LNCaP clone FGC (cell line): ENCODE measurements around the gene CTSZ.

ENCODE experiments used
- DNase-seq: peaks from one replicate; pipeline ENCODE4 v3.0.0-alpha.2; 2011; ENCODE audit warnings: low read depth
- H3K4me3 ChIP-seq: 2 replicates; pipeline ENCODE4 v1.5.1; 2011; ENCODE audit warnings: mild to moderate bottlenecking, low read depth, low read length, control low read depth
- CTCF ChIP-seq: IDR thresholded peaks from 2 replicates; pipeline ENCODE4 v1.5.1; 2012; ENCODE audit warnings: mild to moderate bottlenecking; ENCODE audit not compliant: control insufficient read depth, insufficient read depth; ENCODE audit errors: extremely low read depth

The CTSZ gene

DNA sequence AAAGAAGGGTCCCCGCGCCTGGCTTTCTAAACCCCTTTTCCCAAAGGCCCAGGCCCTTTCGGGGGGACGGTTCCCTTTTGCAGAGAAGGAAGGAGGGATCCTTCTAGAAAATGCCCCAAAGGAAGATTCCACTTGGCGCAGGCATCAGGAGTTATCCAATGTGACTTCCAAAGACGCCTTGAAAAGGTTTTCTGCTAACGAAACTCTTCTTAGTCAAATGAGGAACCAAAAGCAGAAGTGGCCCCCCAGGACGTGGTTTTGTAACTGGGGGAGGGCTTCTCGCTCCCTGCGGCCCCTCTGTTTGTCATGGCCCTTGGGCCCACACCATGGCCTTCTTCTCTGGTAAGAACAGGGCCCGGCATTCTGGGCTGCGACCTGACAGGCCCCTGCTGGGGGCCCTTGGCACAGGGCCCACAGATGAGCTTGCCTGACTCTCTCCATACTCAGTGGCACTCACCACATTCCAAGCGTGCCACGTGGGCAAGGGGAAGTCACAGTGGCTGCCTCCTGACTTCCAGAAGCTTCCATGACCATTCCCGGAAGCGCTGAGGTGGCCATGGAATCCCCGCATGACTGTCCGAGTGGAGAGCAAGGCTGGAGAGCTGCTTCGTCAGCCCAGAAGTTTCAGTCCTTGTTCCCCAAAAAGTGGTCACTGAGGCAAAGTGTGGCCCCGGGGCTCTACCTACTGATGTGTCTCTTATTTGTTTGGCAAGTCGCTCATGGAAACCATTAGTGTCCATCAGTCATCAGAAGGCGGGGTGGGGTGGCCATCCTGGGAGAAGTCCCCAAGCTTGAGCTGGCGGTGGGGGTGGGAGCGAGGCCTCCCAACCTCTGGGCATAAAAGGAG, 834 bp upstream of the CTSZ start:
- TF ChIP-seq CTCF, result no peak
- DNase-seq, result no peak
- H3K4me3 ChIP-seq, result peak overlapping the region; percentile 81

DNA sequence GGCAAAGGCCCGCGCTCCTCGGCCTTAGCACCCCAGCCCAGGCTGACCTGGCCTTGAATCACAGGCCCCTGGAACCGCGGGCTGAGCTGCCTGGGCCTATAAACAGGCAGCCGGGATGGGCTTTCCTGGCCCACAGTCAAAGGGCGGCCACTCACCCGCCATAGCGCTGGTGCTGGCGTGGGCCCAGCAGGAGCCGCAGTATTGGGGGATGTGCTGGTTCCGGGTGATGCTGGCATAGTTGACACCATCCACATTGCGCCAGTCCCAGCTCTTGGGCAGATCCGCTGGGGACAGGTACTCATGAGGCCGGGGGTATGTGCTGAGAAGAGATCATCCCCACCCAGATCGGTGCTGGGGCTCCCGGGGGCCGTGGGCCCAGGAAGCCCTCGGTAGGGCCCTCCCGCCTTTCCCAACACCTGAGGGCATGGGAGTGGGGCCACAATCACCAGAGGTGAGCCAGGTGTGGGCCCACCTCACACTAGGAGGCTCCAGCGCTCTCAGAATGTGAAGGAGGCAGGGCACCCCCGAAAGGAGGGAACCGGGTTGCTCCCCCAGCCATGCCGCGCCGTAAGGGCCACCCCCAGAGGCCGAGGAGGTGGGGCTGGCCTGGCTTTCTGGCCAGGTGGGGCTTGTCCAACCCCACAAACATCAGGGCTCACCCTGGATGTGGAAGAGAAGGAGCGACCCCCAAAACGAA, 739 bp downstream of the CTSZ start:
- H3K4me3 ChIP-seq, result peak overlapping the region; percentile 81
- no peak for TF ChIP-seq CTCF
- DNase-seq, result no peak

DNA sequence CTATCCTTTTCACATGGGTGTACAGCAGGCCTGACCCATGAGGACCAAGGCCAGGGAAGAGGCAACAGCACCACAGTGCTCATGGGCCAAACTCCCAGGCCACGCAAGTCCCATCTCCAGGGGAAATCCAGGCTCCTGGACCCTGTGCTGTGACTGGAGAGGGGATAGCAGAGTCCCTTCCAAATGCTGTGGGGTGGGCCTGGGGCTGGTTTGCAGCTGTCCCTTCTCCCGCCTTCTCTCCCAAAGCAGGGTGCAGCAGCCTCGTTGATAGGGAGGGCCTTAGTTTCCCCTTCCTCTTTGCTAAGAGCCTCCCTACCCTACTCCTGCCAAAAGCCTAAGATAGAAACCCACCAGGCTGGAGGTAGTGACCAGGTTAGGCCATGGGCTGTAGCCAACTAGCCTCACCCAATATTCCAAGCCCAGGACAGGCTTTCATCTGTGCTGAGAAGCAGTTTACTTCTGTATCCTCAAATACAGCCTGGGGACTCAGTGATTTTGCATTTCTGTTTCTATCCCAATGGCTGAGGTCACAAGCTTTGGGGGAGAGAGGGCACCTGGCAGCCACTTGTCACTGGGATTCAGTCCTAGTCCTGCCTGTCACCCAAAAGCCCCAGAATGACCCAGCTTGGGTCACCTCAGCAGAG, 1.4 kb downstream of the CTSZ start:
- DNase-seq, result no peak
- peak overlapping the region; percentile 81 for H3K4me3 ChIP-seq
- TF ChIP-seq CTCF, result no peak

- no peak overlapping the region for H3K4me3 ChIP-seq
- no peak for DNase-seq
- no peak for TF ChIP-seq CTCF
Measured at GRCh38 chr20:59004763-59005522, 2.1 kb downstream of the CTSZ start.

DNA sequence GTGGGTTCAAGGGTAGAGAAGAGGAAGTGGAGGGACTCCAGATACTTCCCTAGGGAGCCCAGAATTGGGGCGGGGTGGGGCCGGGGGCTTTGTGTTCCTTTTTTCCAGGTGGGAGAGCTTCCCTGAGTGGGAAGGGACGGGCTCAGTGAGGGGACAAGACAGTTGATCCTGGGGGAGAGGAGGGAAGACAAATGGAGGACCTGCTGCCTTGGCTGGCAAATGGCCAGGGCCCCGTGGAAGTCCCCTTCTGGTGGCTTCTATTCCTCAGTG, 2.6 kb downstream of the CTSZ start:
- no peak for DNase-seq
- TF ChIP-seq CTCF, result no peak
- H3K4me3 ChIP-seq, result no peak overlapping the region

DNA sequence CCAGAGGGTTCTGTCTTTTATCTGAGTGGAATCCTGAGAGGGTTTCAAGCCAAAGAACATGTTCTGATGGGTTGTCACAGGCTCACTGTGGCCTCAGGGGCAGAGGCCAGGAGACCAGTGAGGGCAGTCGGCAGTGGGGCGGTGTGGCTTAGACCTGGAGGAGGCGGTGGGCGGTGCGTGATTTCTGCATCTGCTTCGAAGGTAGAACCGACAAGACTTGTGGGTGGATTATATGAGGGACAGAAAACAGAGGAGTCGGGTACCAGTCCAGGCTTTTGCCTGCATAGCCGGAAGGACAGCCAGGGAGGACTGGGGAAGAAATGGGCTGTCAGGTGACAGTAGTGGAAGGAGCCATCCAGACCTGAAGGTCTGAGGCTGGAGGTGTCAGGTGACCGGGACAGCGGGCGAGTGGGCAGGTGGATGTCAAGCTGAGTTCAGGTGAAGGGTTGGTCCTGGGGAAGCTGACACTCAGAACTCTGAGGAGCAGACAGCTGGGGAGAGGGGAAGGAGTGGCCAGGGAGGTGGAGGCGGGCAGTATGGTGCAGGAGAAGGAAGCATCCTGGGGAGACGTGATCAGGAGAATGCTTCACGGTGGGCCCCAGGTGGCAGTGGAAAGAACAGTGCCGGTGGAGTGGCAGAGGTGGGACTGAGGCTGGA, 3.1 kb downstream of the CTSZ start:
- no peak for TF ChIP-seq CTCF
- no peak for DNase-seq
- H3K4me3 ChIP-seq, result no peak overlapping the region
